Duodenal mucosa (tissue), 2 donors: Measurements from ENCODE around the gene PCP2.
A peak's percentile ranks its signal among the peaks of the same experiment; 100 is the strongest.

Experiments
- H3K27ac ChIP-seq: one replicate; pipeline ENCODE4 v1.7.0; 2013; ENCODE audit warnings: low read depth, low read length
- H3K27me3 ChIP-seq, 2 donors: one replicate each; pipeline ENCODE4 v1.7.0; 2013; ENCODE audit warnings: low read length in 2 of 2, control low read depth in 1 of 2; ENCODE audit not compliant: insufficient read depth in 2 of 2, control insufficient read depth in 1 of 2
- H3K36me3 ChIP-seq, 2 donors: one replicate each; pipeline ENCODE4 v1.7.0; 2013; ENCODE audit warnings: low read length in 2 of 2, control low read depth in 1 of 2; ENCODE audit not compliant: insufficient read depth in 2 of 2, control insufficient read depth in 1 of 2
- H3K4me1 ChIP-seq, 2 donors: one replicate each; pipeline ENCODE4 v1.7.0; 2013; ENCODE audit warnings: low read length in 2 of 2, control low read depth in 1 of 2; ENCODE audit not compliant: insufficient read depth in 2 of 2, control insufficient read depth in 1 of 2
- H3K4me3 ChIP-seq, 2 donors: one replicate each; pipeline ENCODE4 v1.7.0; 2013; ENCODE audit warnings: low read length in 2 of 2, low read depth in 1 of 2
- H3K9ac ChIP-seq, 2 donors: one replicate each; pipeline ENCODE4 v1.7.0; 2013; ENCODE audit warnings: low read length in 2 of 2, low read depth in 1 of 2
- H3K9me3 ChIP-seq, 2 donors: one replicate each; pipeline ENCODE4 v1.7.0; 2013; ENCODE audit warnings: low read length in 2 of 2, control low read depth in 1 of 2; ENCODE audit not compliant: control insufficient read depth in 1 of 2

Gene PCP2

GRCh38 chr19:7633698-7634097 is at the start of gene PCP2:
PCP2 (minus strand) TSS chr19:7633719; CDS start chr19:7633457, 262 bp downstream.
- Histone ChIP-seq H3K27me3 (no peaks in the 10 kb centered on the region), H3K27ac (no peak within 1 kb of the TSS), H3K4me3 (no peak within 1 kb of the TSS), H3K4me1 (peaks cover 16 to 35% of the 10 kb centered on the region in 2 donors), H3K36me3 (peaks cover 2 to 10% of the 10 kb centered on the region in 2 donors), H3K9me3 (no peaks in the 10 kb centered on the region), H3K9ac (no peak within 1 kb of the TSS)

- H3K4me1 ChIP-seq: peaks cover 6 to 23% of the 10 kb centered on the region in 2 donors
- no peaks in the 10 kb centered on the region for H3K9me3 ChIP-seq
- H3K27me3 ChIP-seq: peaks cover 5 to 14% of the 10 kb centered on the region in 2 donors
- peaks cover 0 to 12% of the 10 kb centered on the region in 2 donors for H3K36me3 ChIP-seq
- H3K4me3 ChIP-seq: peak overlapping the region in 1 of 2 donors; percentile 93
- H3K27ac ChIP-seq: no peak overlapping the region
- H3K9ac ChIP-seq: no peak overlapping the region
Observed at GRCh38 chr19:7682175-7682855, 48.8 kb upstream of the PCP2 start.

GRCh38 chr19:7681340-7682174 is 48.0 kb upstream of the PCP2 start:
- peak overlapping the region; percentile 92 to 94 for H3K9ac ChIP-seq
- H3K27ac ChIP-seq: no peak overlapping the region
- H3K27me3 ChIP-seq: peaks cover 5 to 14% of the 10 kb centered on the region in 2 donors
- H3K9me3 ChIP-seq: no peaks in the 10 kb centered on the region
- peaks cover 0 to 12% of the 10 kb centered on the region in 2 donors for H3K36me3 ChIP-seq
- H3K4me1 ChIP-seq: peaks cover 6 to 25% of the 10 kb centered on the region in 2 donors
- H3K4me3 ChIP-seq: peak overlapping the region; percentile 83 to 93

GRCh38 chr19:7680606-7681339 is 47.3 kb upstream of the PCP2 start, which contains the start of gene TRAPPC5:
TRAPPC5 (plus strand) TSS chr19:7680833; CDS start chr19:7682254, 1,421 bp downstream.
- Histone ChIP-seq H3K27ac (peak within 1 kb of the TSS; percentile 62), H3K27me3 (peaks cover 7 to 14% of the 10 kb centered on the region in 2 donors), H3K9ac (peak within 1 kb of the TSS; percentile 92 to 94), H3K4me3 (peak within 1 kb of the TSS; percentile 83 to 93), H3K4me1 (peaks cover 6 to 27% of the 10 kb centered on the region in 2 donors), H3K9me3 (no peaks in the 10 kb centered on the region), H3K36me3 (peaks cover 0 to 12% of the 10 kb centered on the region in 2 donors)

- Histone ChIP-seq H3K27ac (no peak overlapping the region), H3K36me3 (peaks cover 0 to 12% of the 10 kb centered on the region in 2 donors), H3K4me3 (peak overlapping the region; percentile 83 to 93), H3K4me1 (peaks cover 6 to 27% of the 10 kb centered on the region in 2 donors), H3K9ac (peak overlapping the region; percentile 92 to 94), H3K9me3 (no peaks in the 10 kb centered on the region), H3K27me3 (peaks cover 8 to 14% of the 10 kb centered on the region in 2 donors)
Observed at GRCh38 chr19:7679771-7680605, 46.5 kb upstream of the PCP2 start.

- no peak overlapping the region for H3K27ac ChIP-seq
- H3K4me1 ChIP-seq: peaks cover 6 to 27% of the 10 kb centered on the region in 2 donors
- H3K9me3 ChIP-seq: no peaks in the 10 kb centered on the region
- H3K36me3 ChIP-seq: peaks cover 0 to 12% of the 10 kb centered on the region in 2 donors
- peaks cover 8 to 14% of the 10 kb centered on the region in 2 donors for H3K27me3 ChIP-seq
- no peak overlapping the region for H3K4me3 ChIP-seq
- peak overlapping the region in 1 of 2 donors; percentile 2 for H3K9ac ChIP-seq
Observed at GRCh38 chr19:7678971-7679751, 45.6 kb upstream of the PCP2 start.

- Histone ChIP-seq H3K9me3 (peaks cover 0 to 2% of the 10 kb centered on the region in 2 donors), H3K27me3 (peaks cover 8 to 18% of the 10 kb centered on the region in 2 donors), H3K4me1 (peaks cover 6 to 27% of the 10 kb centered on the region in 2 donors), H3K27ac (no peak overlapping the region), H3K36me3 (peaks cover 0 to 6% of the 10 kb centered on the region in 2 donors), H3K4me3 (no peak overlapping the region), H3K9ac (no peak overlapping the region)
Observed at GRCh38 chr19:7677669-7678311, 44.3 kb upstream of the PCP2 start.

GRCh38 chr19:7676854-7677253 is 43.3 kb upstream of the PCP2 start, which contains the start of gene MCEMP1:
MCEMP1 (plus strand) TSS chr19:7677090; CDS start chr19:7677121, 31 bp downstream.
- Histone ChIP-seq H3K4me1 (peaks cover 6 to 26% of the 10 kb centered on the region in 2 donors), H3K27ac (no peak within 1 kb of the TSS), H3K27me3 (peaks cover 8 to 20% of the 10 kb centered on the region in 2 donors), H3K36me3 (no peaks in the 10 kb centered on the region), H3K9ac (no peak within 1 kb of the TSS), H3K4me3 (no peak within 1 kb of the TSS), H3K9me3 (peaks cover 0 to 2% of the 10 kb centered on the region in 2 donors)
